T-cell (primary cell): ENCODE data around the gene CYSTM1. TPM values are rescaled to one million over a fixed set of nuclear protein-coding genes. Genes with fewer than 3 reads are reported as not detected.

Experiments used
- ATAC-seq, 4 experiments: fragments of 200-7000 bp in 3 of 4; fragments of 150-1000 bp in 1 of 4; cut with Tn5 transposase; replicated peaks in 1 of 4; 1 replicate in 3 of 4; 2 replicates in 1 of 4; pipeline ENCODE4 v1.10.0; 2021; ENCODE audit warnings: moderate library complexity in 3 of 4, mild to moderate bottlenecking in 2 of 4, moderate number of reproducible peaks in 1 of 4
- CTCF ChIA-PET, 2 donors: fragments of 300-600 bp; sonication (Branson Sonifier 250); formaldehyde crosslinking; loops; one replicate each; lab custom pipeline; 2022; ENCODE audit warnings: antibody characterized with exemption in 2 of 2; lab: Charles Lee
- POLR2A ChIA-PET, 2 donors: fragments of 300-600 bp; sonication (Branson Sonifier 250); formaldehyde crosslinking; loops; one replicate each; lab custom pipeline; 2022; ENCODE audit warnings: antibody characterized with exemption in 2 of 2; lab: Charles Lee
- DNase-seq, 35 experiments: peaks; one replicate each; pipeline versions ENCODE4 v3.0.0 to v3.0.0-alpha.2; 2013 to 2023
- H3K27ac ChIP-seq: one replicate; pipeline ENCODE4 v1.5.1; 2013; ENCODE audit warnings: low read length
- H3K27me3 ChIP-seq, 2 experiments: replicated peaks in 1 of 2; 1 replicate in 1 of 2; 2 replicates in 1 of 2; pipeline versions ENCODE4 v1.6.1 to v1.7.0; 2013; ENCODE audit warnings: low read length in 1 of 2, mixed read lengths in 1 of 2; ENCODE audit not compliant: control insufficient read depth in 2 of 2, insufficient read depth in 2 of 2; ENCODE audit errors: extremely low read depth in 1 of 2
- H3K36me3 ChIP-seq, 2 donors: 1 replicate in 1 of 2; 2 replicates in 1 of 2; pipeline versions ENCODE4 v1.6.1 to v1.7.0; 2013; ENCODE audit warnings: low read length in 1 of 2; ENCODE audit not compliant: control insufficient read depth in 2 of 2, insufficient read depth in 1 of 2; ENCODE audit errors: extremely low read depth in 1 of 2
- H3K4me1 ChIP-seq, 2 experiments: 1 replicate in 1 of 2; 2 replicates in 1 of 2; pipeline versions ENCODE4 v1.6.1 to v1.7.0; 2013; ENCODE audit warnings: low read length in 2 of 2, mixed read lengths in 1 of 2; ENCODE audit not compliant: insufficient read depth in 2 of 2, control insufficient read depth in 1 of 2; ENCODE audit errors: extremely low read depth in 1 of 2
- H3K4me3 ChIP-seq, 2 donors: 1 replicate in 1 of 2; 2 replicates in 1 of 2; pipeline versions ENCODE4 v1.5.1 to v1.7.0; 2013; ENCODE audit warnings: mild to moderate bottlenecking in 2 of 2, low read length in 1 of 2, moderate library complexity in 1 of 2; ENCODE audit not compliant: control insufficient read depth in 1 of 2; ENCODE audit errors: extremely low read depth in 1 of 2
- H3K9me3 ChIP-seq: 2 replicates; pipeline ENCODE4 v1.7.0; 2013
- H3K27ac Mint-ChIP-seq, 2 donors: one replicate each; pipeline ENCODE4 v1.8.0; 2020 to 2021; ENCODE audit warnings: mild to moderate bottlenecking in 2 of 2, mixed read lengths in 2 of 2
- H3K27me3 Mint-ChIP-seq, 2 donors: one replicate each; pipeline ENCODE4 v1.8.0; 2021 to 2022; ENCODE audit warnings: mixed read lengths in 2 of 2
- H3K36me3 Mint-ChIP-seq: one replicate; pipeline ENCODE4 v1.8.0; 2021; ENCODE audit warnings: mixed read lengths
- H3K4me1 Mint-ChIP-seq, 3 donors: one replicate each; pipeline ENCODE4 v1.8.0; 2020 to 2022; ENCODE audit warnings: mixed read lengths in 3 of 3, mild to moderate bottlenecking in 1 of 3
- H3K4me3 Mint-ChIP-seq, 3 donors: one replicate each; pipeline ENCODE4 v1.8.0; 2020 to 2022; ENCODE audit warnings: mild to moderate bottlenecking in 3 of 3, mixed read lengths in 3 of 3, moderate library complexity in 3 of 3
- H3K9me3 Mint-ChIP-seq, 3 donors: one replicate each; pipeline ENCODE4 v1.8.0; 2020 to 2022; ENCODE audit warnings: mixed read lengths in 3 of 3
- WGBS: methylation state at CpG from one replicate; pipeline ENCODE4 v1.1.5; 2013; ENCODE audit warnings: missing lambda C conversion rate; ENCODE audit not compliant: insufficient coverage; 5-methylcytosine and 5-hydroxymethylcytosine counted together
- total RNA-seq, 35 experiments: library from RNA in 6 of 35; stranded (reverse) in 6 of 35; fragments of 120-200 nt in 1 of 35; gene quantifications; one replicate each; pipeline versions ENCODE4 v1.2.1 to v1.2.4 and lab custom pipeline; 2013 to 2026

CYSTM1 gene
- total RNA-seq, 5 donors from 2014 or later (not counting 1 experiment from before 2014, with no cell fraction given): 1.9 to 6.0 (median 5.0) TPM

GRCh38 chr5:140205216-140205615, 30.2 kb downstream of the CYSTM1 start:
- no peaks in the 10 kb centered on the region for H3K4me1 ChIP-seq
- WGBS: 44% methylated on average over 1 of the region's 2 CpGs
- no peaks in the 10 kb centered on the region for H3K9me3 ChIP-seq
- ChIA-PET POLR2A (no interaction called here), CTCF (interaction anchor here in 1 of 2 donors (0.6 kb wide), 1 partner anchor 1975 kb away, joined by 4 read pairs; no protein-coding TSS in a partner anchor)
- H3K4me3 Mint-ChIP-seq: no peak overlapping the region
- no peak overlapping the region for H3K27ac ChIP-seq
- peaks cover 0 to 4% of the 10 kb centered on the region in 2 donors for H3K27me3 Mint-ChIP-seq
- ATAC-seq (no peak), DNase-seq (no peak)
- no peaks in the 10 kb centered on the region for H3K36me3 ChIP-seq
- H3K36me3 Mint-ChIP-seq: peaks cover 14% of the 10 kb centered on the region
- H3K4me1 Mint-ChIP-seq: no peaks in the 10 kb centered on the region
- no peak overlapping the region for H3K27ac Mint-ChIP-seq
- H3K9me3 Mint-ChIP-seq: no peaks in the 10 kb centered on the region
- H3K27me3 ChIP-seq: no peaks in the 10 kb centered on the region
- no peak overlapping the region for H3K4me3 ChIP-seq

DNA sequence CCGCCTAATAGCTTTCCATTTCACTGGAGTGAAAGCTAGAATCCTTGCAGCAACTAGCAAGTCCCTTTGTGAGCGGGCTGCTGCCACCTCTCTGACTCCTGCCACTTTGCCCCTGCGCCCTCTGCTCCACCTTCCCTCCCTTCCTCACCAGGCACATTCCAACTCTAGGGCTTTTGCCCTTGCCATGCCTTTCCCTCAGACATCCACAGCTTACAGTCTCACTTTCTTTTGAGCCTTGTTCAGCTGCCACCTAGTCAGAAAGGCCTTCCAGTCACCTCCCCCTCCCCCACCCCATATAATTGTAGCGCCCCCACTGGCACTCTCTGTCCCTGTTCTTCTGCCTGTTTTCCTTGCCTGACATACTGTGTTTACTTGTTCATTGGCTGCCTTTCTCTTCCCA, 31.0 kb downstream of the CYSTM1 start:
- Mint-ChIP-seq H3K4me3 (no peak overlapping the region), H3K9me3 (no peaks in the 10 kb centered on the region), H3K27ac (no peak overlapping the region), H3K27me3 (peaks cover 0 to 4% of the 10 kb centered on the region in 2 donors), H3K4me1 (no peaks in the 10 kb centered on the region), H3K36me3 (peaks cover 10% of the 10 kb centered on the region)
- H3K27ac ChIP-seq: no peak overlapping the region
- ChIA-PET POLR2A (interaction anchor here in 1 of 2 donors (0.6 kb wide), 1 partner anchor 364 kb away, joined by 4 read pairs; no protein-coding TSS in a partner anchor), CTCF (interaction anchor here (0.5 to 0.6 kb wide), 3 partner anchors 12 to 270 kb away, joined by 3 read pairs; no protein-coding TSS in a partner anchor)
- 87% methylated on average over 2 of the region's 4 CpGs for WGBS
- no peaks in the 10 kb centered on the region for H3K36me3 ChIP-seq
- no peaks in the 10 kb centered on the region for H3K9me3 ChIP-seq
- ATAC-seq (no peak), DNase-seq (no peak)
- no peaks in the 10 kb centered on the region for H3K4me1 ChIP-seq
- H3K4me3 ChIP-seq: no peak overlapping the region
- no peaks in the 10 kb centered on the region for H3K27me3 ChIP-seq

- Mint-ChIP-seq H3K4me1 (no peaks in the 10 kb centered on the region), H3K27me3 (peaks cover 0 to 4% of the 10 kb centered on the region in 2 donors), H3K9me3 (no peaks in the 10 kb centered on the region), H3K27ac (no peak overlapping the region), H3K36me3 (peaks cover 4% of the 10 kb centered on the region), H3K4me3 (no peak overlapping the region)
- POLR2A ChIA-PET: no interaction called here
- no peaks in the 10 kb centered on the region for H3K36me3 ChIP-seq
- peaks cover 0 to 2% of the 10 kb centered on the region in 2 experiments for H3K27me3 ChIP-seq
- WGBS: no CpG with 5 or more reads among the region's 2 CpGs
- H3K9me3 ChIP-seq: no peaks in the 10 kb centered on the region
- CTCF ChIA-PET: no interaction called here
- no peak for DNase-seq
- no peaks in the 10 kb centered on the region for H3K4me1 ChIP-seq
- H3K27ac ChIP-seq: no peak overlapping the region
- H3K4me3 ChIP-seq: no peak overlapping the region
- ATAC-seq: no peak
Measured at GRCh38 chr5:140207250-140207964, 32.4 kb downstream of the CYSTM1 start.

- no peaks in the 10 kb centered on the region for H3K9me3 Mint-ChIP-seq
- ChIA-PET POLR2A (no interaction called here), CTCF (no interaction called here)
- H3K27me3 Mint-ChIP-seq: peaks cover 0 to 3% of the 10 kb centered on the region in 2 donors
- Histone ChIP-seq H3K9me3 (no peaks in the 10 kb centered on the region), H3K4me1 (no peaks in the 10 kb centered on the region), H3K27ac (no peak overlapping the region), H3K27me3 (peaks cover 0 to 2% of the 10 kb centered on the region in 2 experiments), H3K36me3 (no peaks in the 10 kb centered on the region), H3K4me3 (no peak overlapping the region)
- ATAC-seq (no peak), DNase-seq (no peak)
- peaks cover 2% of the 10 kb centered on the region for H3K36me3 Mint-ChIP-seq
- no peak overlapping the region for H3K4me3 Mint-ChIP-seq
- no peaks in the 10 kb centered on the region for H3K4me1 Mint-ChIP-seq
- no peak overlapping the region for H3K27ac Mint-ChIP-seq
Measured at GRCh38 chr5:140208065-140208464, 33.1 kb downstream of the CYSTM1 start.

GRCh38 chr5:140213370-140213983, 38.5 kb downstream of the CYSTM1 start:
- no peaks in the 10 kb centered on the region for H3K27me3 Mint-ChIP-seq
- H3K4me3 Mint-ChIP-seq: no peak overlapping the region
- ChIA-PET CTCF (interaction anchor here in 1 of 2 donors (0.6 kb wide), 1 partner anchor 1613 kb away, joined by 4 read pairs; no protein-coding TSS in a partner anchor), POLR2A (interaction anchor here in 1 of 2 donors (0.6 kb wide), 1 partner anchor 27 kb away, joined by 3 read pairs; no protein-coding TSS in a partner anchor)
- Histone ChIP-seq H3K4me3 (no peak overlapping the region), H3K36me3 (no peaks in the 10 kb centered on the region), H3K27me3 (peaks cover 0 to 2% of the 10 kb centered on the region in 2 experiments), H3K27ac (no peak overlapping the region), H3K4me1 (no peaks in the 10 kb centered on the region), H3K9me3 (no peaks in the 10 kb centered on the region)
- no peak for ATAC-seq
- H3K36me3 Mint-ChIP-seq: no peaks in the 10 kb centered on the region
- WGBS: no CpG with 5 or more reads among the region's 1 CpG
- peaks cover 0 to 4% (median 3%) of the 10 kb centered on the region in 3 donors for H3K4me1 Mint-ChIP-seq
- H3K9me3 Mint-ChIP-seq: no peaks in the 10 kb centered on the region
- no peak overlapping the region for H3K27ac Mint-ChIP-seq
- no peak for DNase-seq

DNA sequence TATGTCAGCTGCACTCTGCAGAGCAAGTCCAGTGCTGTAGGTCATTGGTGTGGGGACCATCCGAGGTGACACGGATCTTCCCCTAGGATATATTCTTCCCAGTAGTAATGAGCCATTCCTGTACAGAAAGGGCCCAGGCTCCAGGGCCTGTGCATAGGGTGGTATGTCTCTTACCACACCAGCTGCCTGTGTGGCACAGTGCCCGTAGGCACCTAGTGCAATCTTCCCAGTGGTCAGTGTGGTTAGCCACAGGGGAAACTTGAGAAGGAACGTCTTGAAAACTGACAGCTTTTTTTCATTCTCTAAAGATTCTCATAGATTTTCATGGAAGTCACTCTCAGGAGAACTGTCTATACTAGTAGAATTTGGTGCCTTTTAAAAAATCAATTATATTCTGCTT, 39.8 kb downstream of the CYSTM1 start:
- ChIA-PET POLR2A (no interaction called here), CTCF (no interaction called here)
- no peaks in the 10 kb centered on the region for H3K9me3 Mint-ChIP-seq

More for the DNA sequence above, 39.8 kb downstream of the CYSTM1 start:
- Histone ChIP-seq H3K4me1 (no peaks in the 10 kb centered on the region), H3K27ac (no peak overlapping the region), H3K9me3 (no peaks in the 10 kb centered on the region), H3K27me3 (peaks cover 0 to 2% of the 10 kb centered on the region in 2 experiments), H3K4me3 (no peak overlapping the region), H3K36me3 (no peaks in the 10 kb centered on the region)
- Mint-ChIP-seq H3K4me1 (peaks cover 0 to 4% (median 3%) of the 10 kb centered on the region in 3 donors), H3K36me3 (no peaks in the 10 kb centered on the region), H3K27me3 (no peaks in the 10 kb centered on the region), H3K27ac (no peak overlapping the region), H3K4me3 (no peak overlapping the region)
- DNase-seq (peak in 2 of 35 experiments; percentile 8 to 14), ATAC-seq (no peak)
- WGBS: no CpG with 5 or more reads among the region's 4 CpGs
